HepG2 (cell line): ENCODE results near the gene PKM. TPM values are rescaled to one million over a fixed set of nuclear protein-coding genes. Genes with fewer than 3 reads are reported as not detected.

Source experiments
- ATAC-seq: fragments of 200-7000 bp; cut with Tn5 transposase; 3 replicates; pipeline ENCODE4 v1.9.1; 2020; ENCODE audit warnings: mild to moderate bottlenecking, moderate library complexity
- BruUV-seq: library from RNA; stranded (reverse); fragments of 400-500 nt; replicated peaks from 2 replicates; lab custom pipeline; 2021; lab: Mats Ljungman, UMichigan
- CTCF ChIA-PET: fragments of 300-600 bp; formaldehyde crosslinking; extraction: SDS; loops from one replicate; lab custom pipeline; 2021; ENCODE audit warnings: low total read pairs, inconsistent platforms, low intra/inter-chr PET ratio; lab: Yijun Ruan, JAX
- POLR2A ChIA-PET: fragments of 350-600 bp; sonication (Branson Sonifier 250); formaldehyde crosslinking; loops from one replicate; lab custom pipeline; 2020; ENCODE audit warnings: antibody characterized with exemption, inconsistent platforms; lab: Yijun Ruan, JAX
- DNase-seq: peaks from one replicate; pipeline ENCODE4 v3.0.0-alpha.2; 2015; ENCODE audit warnings: low spot score
- FAIRE-seq: peaks from 3 replicates; lab custom pipeline; 2011; peaks lifted over from hg19 to GRCh38; lab: Jason Lieb, UNC
- H2AFZ ChIP-seq: one replicate; pipeline ENCODE4 v1.6.1; 2011; ENCODE audit warnings: low read length, inconsistent platforms
- H3K27ac ChIP-seq: fragments of 300-600 bp; 3 replicates; pipeline ENCODE4 v1.8.0; 2011; ENCODE audit warnings: mixed run types, mild to moderate bottlenecking, mixed read lengths, low read length, inconsistent platforms; ENCODE audit not compliant: insufficient read depth; ENCODE audit errors: extremely low read length
- H3K27me3 ChIP-seq, 2 experiments: fragments of 200-600 bp in 1 of 2; 2 replicates in 1 of 2; 3 replicates in 1 of 2; pipeline versions ENCODE4 v1.6.0 to v1.8.0; 2011; ENCODE audit warnings: low read length in 2 of 2, mild to moderate bottlenecking in 2 of 2, moderate library complexity in 2 of 2, inconsistent platforms in 1 of 2; ENCODE audit not compliant: insufficient read depth in 2 of 2, control insufficient read depth in 1 of 2
- H3K36me3 ChIP-seq, 2 experiments: fragments of 200-600 bp in 1 of 2; replicated peaks in 1 of 2; 2 replicates in 1 of 2; 3 replicates in 1 of 2; pipeline versions ENCODE4 v1.5.1 to v1.8.0; 2011; ENCODE audit warnings: low read length in 2 of 2, inconsistent platforms in 1 of 2; ENCODE audit not compliant: insufficient read depth in 2 of 2, control insufficient read depth in 1 of 2
- H3K4me1 ChIP-seq: 2 replicates; pipeline ENCODE4 v1.5.1; 2012; ENCODE audit warnings: low read length, inconsistent platforms; ENCODE audit not compliant: insufficient read depth
- H3K4me2 ChIP-seq: 2 replicates; pipeline ENCODE4 v1.6.0; 2011; ENCODE audit warnings: low read depth, low read length, inconsistent platforms
- H3K4me3 ChIP-seq, 3 experiments: fragments of 200-600 bp in 1 of 3; sonication (generic), shearing (Covaris generic) in 1 of 3; replicated peaks in 1 of 3; 2 replicates each; pipeline ENCODE4 v1.5.1; 2011 to 2016; ENCODE audit warnings: low read length in 3 of 3, inconsistent platforms in 2 of 3, low read depth in 2 of 3, mild to moderate bottlenecking in 2 of 3, control low read depth in 1 of 3, mixed read lengths in 1 of 3; ENCODE audit not compliant: insufficient read depth in 1 of 3
- H3K79me2 ChIP-seq: one replicate; pipeline ENCODE4 v1.6.1; 2011; ENCODE audit warnings: low read length, inconsistent platforms; ENCODE audit not compliant: insufficient read depth
- H3K9ac ChIP-seq: 2 replicates; pipeline ENCODE4 v1.6.0; 2011; ENCODE audit warnings: mild to moderate bottlenecking, low read depth, low read length, inconsistent platforms; ENCODE audit not compliant: insufficient read depth
- H3K9me3 ChIP-seq: 2 replicates; pipeline ENCODE4 v1.5.1; 2012; ENCODE audit warnings: mild to moderate bottlenecking, low read length
- H4K20me1 ChIP-seq: 2 replicates; pipeline ENCODE4 v1.6.0; 2011; ENCODE audit warnings: inconsistent platforms, mild to moderate bottlenecking, low read length, moderate library complexity; ENCODE audit not compliant: insufficient read depth
- AHR ChIP-seq: IDR thresholded peaks from 2 replicates; pipeline ENCODE4 v1.6.1; 2018; ENCODE audit warnings: missing genetic modification reagents, missing compliant biosample characterization
- BRCA1 ChIP-seq: sonication (generic); formaldehyde crosslinking; IDR thresholded peaks from 2 replicates; pipeline ENCODE4 v1.4.0; 2020; ENCODE audit warnings: missing genetic modification reagents
- ETV6 ChIP-seq: sonication (generic); formaldehyde crosslinking; conservative IDR thresholded peaks from 2 replicates; pipeline ENCODE4 v1.4.0; 2020; ENCODE audit warnings: missing genetic modification reagents
- FOSL2 ChIP-seq: sonication (generic); formaldehyde crosslinking; IDR thresholded peaks from 2 replicates; pipeline ENCODE4 v1.4.0; 2020; ENCODE audit warnings: missing genetic modification reagents
- HMGA1 ChIP-seq: sonication (generic); formaldehyde crosslinking; conservative IDR thresholded peaks from 2 replicates; pipeline ENCODE4 v1.4.0; 2020; ENCODE audit warnings: missing genetic modification reagents
- MEF2D ChIP-seq: sonication (generic); formaldehyde crosslinking; IDR thresholded peaks from 2 replicates; pipeline ENCODE4 v1.5.1; 2020; ENCODE audit warnings: mild to moderate bottlenecking, missing genetic modification reagents
- NFIB ChIP-seq: sonication (generic); formaldehyde crosslinking; IDR thresholded peaks from 2 replicates; pipeline ENCODE4 v1.9.0; 2021; ENCODE audit warnings: missing genetic modification reagents, mild to moderate bottlenecking, borderline replicate concordance
- NR2F2 ChIP-seq: IDR thresholded peaks from 2 replicates; pipeline ENCODE4 v1.6.1; 2012; ENCODE audit warnings: low read depth, inconsistent platforms, borderline replicate concordance
- PHF8 ChIP-seq: sonication (generic); formaldehyde crosslinking; IDR thresholded peaks from 2 replicates; pipeline ENCODE4 v1.5.0; 2020; ENCODE audit warnings: missing genetic modification reagents
- PLRG1 ChIP-seq: fragments of 450-650 bp; conservative IDR thresholded peaks from 2 replicates; pipeline ENCODE4 v1.6.1; 2016
- SOX13 ChIP-seq, 3 experiments: fragments of 450-650 bp in 1 of 3; sonication (generic) in 1 of 3; formaldehyde crosslinking in 1 of 3; IDR thresholded peaks in 2 of 3; conservative IDR thresholded peaks in 1 of 3; 2 replicates each; pipeline versions ENCODE4 v1.5.0 to v1.6.1; 2016 to 2020; ENCODE audit warnings: antibody characterized with exemption in 1 of 3, mild to moderate bottlenecking in 1 of 3, missing compliant biosample characterization in 1 of 3, missing genetic modification reagents in 1 of 3, moderate library complexity in 1 of 3
- ZFP1 ChIP-seq: IDR thresholded peaks from 2 replicates; pipeline ENCODE4 v1.6.1; 2016
- ZNF264 ChIP-seq: sonication (generic); formaldehyde crosslinking; IDR thresholded peaks from 2 replicates; pipeline ENCODE4 v1.4.0; 2020; ENCODE audit warnings: missing genetic modification reagents
- WGBS: methylation state at CpG from one replicate; pipeline ENCODE4 v1.1.6; 2017; ENCODE audit warnings: low lambda C conversion rate; 5-methylcytosine and 5-hydroxymethylcytosine counted together
- in situ Hi-C: cut with HindIII; loops from 2 replicates; pipeline ENCODE4 v1.10.0; 2017; ENCODE audit warnings: low pct_unique_long_range_greater_than_20kb; ENCODE audit not compliant: extremely low pct_ligation_motif_present
- intact Hi-C: fragments of 100-400 bp; cut with micrococcal nuclease; formaldehyde crosslinking; loops from one replicate; pipeline ENCODE4 v1.10.0; 2022; ENCODE audit not compliant: unreplicated experiment
- polyA plus RNA-seq, 8 experiments: library from polyadenylated mRNA; depleted of rRNA in 3 of 8; stranded (reverse) in 7 of 8; unstranded in 1 of 8; fragments of >200 nt; fragmentation: Illumina TruSeq in 4 of 8; extraction: Trizol in 4 of 8; gene quantifications; 2 replicates each; pipeline versions ENCODE4 v1.2.1 to v1.2.3, GENCODE V29; 2011 to 2016; ENCODE audit warnings: low read depth in 4 of 8, missing spikeins in 1 of 8, mixed read lengths in 1 of 8; ENCODE audit not compliant: insufficient read depth in 1 of 8
- total RNA-seq, 5 experiments: library from RNA; depleted of rRNA; stranded (reverse); fragments of >200 nt; fragmentation: Illumina TruSeq; extraction: Trizol; gene quantifications; 2 replicates each; pipeline ENCODE4 v1.2.3, GENCODE V29; 2016; ENCODE audit warnings: low read depth in 1 of 5
- TF ChIP-seq, protein P1 (sequence below): sonication (generic); formaldehyde crosslinking; IDR thresholded peaks from 2 replicates; pipeline ENCODE4 v1.4.0; 2020; ENCODE audit warnings: mild to moderate bottlenecking, missing genetic modification reagents
- TF ChIP-seq, protein P2 (sequence below): sonication (generic); IDR thresholded peaks from 2 replicates; pipeline ENCODE4 v1.6.1; 2016; ENCODE audit warnings: low read depth, borderline replicate concordance
- TF ChIP-seq, protein P3 (sequence below): sonication (generic); formaldehyde crosslinking; IDR thresholded peaks from 2 replicates; pipeline ENCODE4 v1.5.0; 2020; ENCODE audit warnings: missing genetic modification reagents
- TF ChIP-seq, protein P4 (sequence below): IDR thresholded peaks from 2 replicates; pipeline ENCODE4 v1.6.1; 2016; ENCODE audit warnings: missing genetic modification reagents, missing compliant biosample characterization

Gene PKM
- total and polyA plus RNA-seq, 2 of the 13 experiments (the other 11 are each of a cell fraction or from before 2014, with no cell fraction given): 488 to 780 TPM

- Histone ChIP-seq H3K4me1 (peaks cover 60% of the 10 kb centered on the region), H3K27me3 (no peaks in the 10 kb centered on the region; a peak in 1 of 5 replicates), H3K4me2 (peak overlapping the region; percentile 95), H3K79me2 (peaks cover 44% of the 10 kb centered on the region), H2AFZ (no peak overlapping the region), H4K20me1 (peaks cover 21% of the 10 kb centered on the region), H3K9me3 (no peaks in the 10 kb centered on the region), H3K4me3 (peak overlapping the region; percentile 81 to 99 (median 96)), H3K36me3 (no peaks in the 10 kb centered on the region; a peak in 1 of 5 replicates), H3K9ac (peak overlapping the region; percentile 64), H3K27ac (peak overlapping the region; percentile 65)
- FAIRE-seq (peak; percentile 81), ATAC-seq (peak; percentile 41), DNase-seq (peak; percentile 63)
- TSS peak; percentile 88 for BruUV-seq
- in situ Hi-C loops: no loop called here
- under 1% methylated on average over 16 of the region's 16 CpGs for WGBS
- ChIA-PET POLR2A (interaction anchor here (1.0 to 3.1 kb wide), 4 partner anchors 9 to 454 kb away, joined by 3 to 33 read pairs (median 8); partner anchors contain the start of genes BBS4, GRAMD2A and HIGD2B), CTCF (no interaction called here)
- intact Hi-C loops: loop anchor here (1.0 to 2.0 kb wide), 3 partner anchors 33 to 122 kb away; no protein-coding TSS in a partner anchor
- no peak for TF ChIP-seq HMGA1 (CRISPR knock-in tag)
- TF ChIP-seq FOSL2: peak; percentile 41
- TF ChIP-seq SOX13 (IDR thresholded peaks at IDR 0.05): no peak
- peak in 1 of 2 experiments; percentile 14; a peak in 1 of 4 replicates for TF ChIP-seq SOX13 (CRISPR knock-in tag; conservative IDR thresholded peaks at IDR 0.05 in 1 of 2, IDR thresholded peaks at IDR 0.05 in 1 of 2)
- TF ChIP-seq ETV6 (CRISPR knock-in tag): no peak
- TF ChIP-seq, protein P1, sequence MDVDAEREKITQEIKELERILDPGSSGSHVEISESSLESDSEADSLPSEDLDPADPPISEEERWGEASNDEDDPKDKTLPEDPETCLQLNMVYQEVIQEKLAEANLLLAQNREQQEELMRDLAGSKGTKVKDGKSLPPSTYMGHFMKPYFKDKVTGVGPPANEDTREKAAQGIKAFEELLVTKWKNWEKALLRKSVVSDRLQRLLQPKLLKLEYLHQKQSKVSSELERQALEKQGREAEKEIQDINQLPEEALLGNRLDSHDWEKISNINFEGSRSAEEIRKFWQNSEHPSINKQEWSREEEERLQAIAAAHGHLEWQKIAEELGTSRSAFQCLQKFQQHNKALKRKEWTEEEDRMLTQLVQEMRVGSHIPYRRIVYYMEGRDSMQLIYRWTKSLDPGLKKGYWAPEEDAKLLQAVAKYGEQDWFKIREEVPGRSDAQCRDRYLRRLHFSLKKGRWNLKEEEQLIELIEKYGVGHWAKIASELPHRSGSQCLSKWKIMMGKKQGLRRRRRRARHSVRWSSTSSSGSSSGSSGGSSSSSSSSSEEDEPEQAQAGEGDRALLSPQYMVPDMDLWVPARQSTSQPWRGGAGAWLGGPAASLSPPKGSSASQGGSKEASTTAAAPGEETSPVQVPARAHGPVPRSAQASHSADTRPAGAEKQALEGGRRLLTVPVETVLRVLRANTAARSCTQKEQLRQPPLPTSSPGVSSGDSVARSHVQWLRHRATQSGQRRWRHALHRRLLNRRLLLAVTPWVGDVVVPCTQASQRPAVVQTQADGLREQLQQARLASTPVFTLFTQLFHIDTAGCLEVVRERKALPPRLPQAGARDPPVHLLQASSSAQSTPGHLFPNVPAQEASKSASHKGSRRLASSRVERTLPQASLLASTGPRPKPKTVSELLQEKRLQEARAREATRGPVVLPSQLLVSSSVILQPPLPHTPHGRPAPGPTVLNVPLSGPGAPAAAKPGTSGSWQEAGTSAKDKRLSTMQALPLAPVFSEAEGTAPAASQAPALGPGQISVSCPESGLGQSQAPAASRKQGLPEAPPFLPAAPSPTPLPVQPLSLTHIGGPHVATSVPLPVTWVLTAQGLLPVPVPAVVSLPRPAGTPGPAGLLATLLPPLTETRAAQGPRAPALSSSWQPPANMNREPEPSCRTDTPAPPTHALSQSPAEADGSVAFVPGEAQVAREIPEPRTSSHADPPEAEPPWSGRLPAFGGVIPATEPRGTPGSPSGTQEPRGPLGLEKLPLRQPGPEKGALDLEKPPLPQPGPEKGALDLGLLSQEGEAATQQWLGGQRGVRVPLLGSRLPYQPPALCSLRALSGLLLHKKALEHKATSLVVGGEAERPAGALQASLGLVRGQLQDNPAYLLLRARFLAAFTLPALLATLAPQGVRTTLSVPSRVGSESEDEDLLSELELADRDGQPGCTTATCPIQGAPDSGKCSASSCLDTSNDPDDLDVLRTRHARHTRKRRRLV (CRISPR knock-in tag): 0 out of 2 replicates have a peak, but pooled peaks have one; percentile 43
- 0 out of 2 replicates have a peak, but pooled peaks have one; percentile 16 for TF ChIP-seq BRCA1 (CRISPR knock-in tag)
- TF ChIP-seq NFIB (CRISPR knock-in tag): no peak
- TF ChIP-seq, protein P2, sequence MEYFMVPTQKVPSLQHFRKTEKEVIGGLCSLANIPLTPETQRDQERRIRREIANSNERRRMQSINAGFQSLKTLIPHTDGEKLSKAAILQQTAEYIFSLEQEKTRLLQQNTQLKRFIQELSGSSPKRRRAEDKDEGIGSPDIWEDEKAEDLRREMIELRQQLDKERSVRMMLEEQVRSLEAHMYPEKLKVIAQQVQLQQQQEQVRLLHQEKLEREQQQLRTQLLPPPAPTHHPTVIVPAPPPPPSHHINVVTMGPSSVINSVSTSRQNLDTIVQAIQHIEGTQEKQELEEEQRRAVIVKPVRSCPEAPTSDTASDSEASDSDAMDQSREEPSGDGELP: 0 out of 2 replicates have a peak, but pooled peaks have one; percentile 13
- no peak for TF ChIP-seq ZFP1
- no peak for TF ChIP-seq PLRG1
- TF ChIP-seq, protein P3, sequence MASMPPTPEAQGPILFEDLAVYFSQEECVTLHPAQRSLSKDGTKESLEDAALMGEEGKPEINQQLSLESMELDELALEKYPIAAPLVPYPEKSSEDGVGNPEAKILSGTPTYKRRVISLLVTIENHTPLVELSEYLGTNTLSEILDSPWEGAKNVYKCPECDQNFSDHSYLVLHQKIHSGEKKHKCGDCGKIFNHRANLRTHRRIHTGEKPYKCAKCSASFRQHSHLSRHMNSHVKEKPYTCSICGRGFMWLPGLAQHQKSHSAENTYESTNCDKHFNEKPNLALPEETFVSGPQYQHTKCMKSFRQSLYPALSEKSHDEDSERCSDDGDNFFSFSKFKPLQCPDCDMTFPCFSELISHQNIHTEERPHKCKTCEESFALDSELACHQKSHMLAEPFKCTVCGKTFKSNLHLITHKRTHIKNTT (CRISPR knock-in tag): no peak
- TF ChIP-seq, protein P4, sequence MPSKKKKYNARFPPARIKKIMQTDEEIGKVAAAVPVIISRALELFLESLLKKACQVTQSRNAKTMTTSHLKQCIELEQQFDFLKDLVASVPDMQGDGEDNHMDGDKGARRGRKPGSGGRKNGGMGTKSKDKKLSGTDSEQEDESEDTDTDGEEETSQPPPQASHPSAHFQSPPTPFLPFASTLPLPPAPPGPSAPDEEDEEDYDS (CRISPR knock-in tag): peak; percentile 24; the same call in 1 of the 2 replicates
- TF ChIP-seq ZNF264: no peak
- TF ChIP-seq MEF2D (CRISPR knock-in tag): no peak
- TF ChIP-seq PHF8 (CRISPR knock-in tag): no peak
- no peak for TF ChIP-seq AHR (CRISPR knock-in tag)
- TF ChIP-seq NR2F2: no peak
Observed at GRCh38 chr15:72231833-72232478, 966 bp upstream of the PKM start.
